Measurements from ENCODE around the gene FUCA1.

The FUCA1 gene

DNA sequence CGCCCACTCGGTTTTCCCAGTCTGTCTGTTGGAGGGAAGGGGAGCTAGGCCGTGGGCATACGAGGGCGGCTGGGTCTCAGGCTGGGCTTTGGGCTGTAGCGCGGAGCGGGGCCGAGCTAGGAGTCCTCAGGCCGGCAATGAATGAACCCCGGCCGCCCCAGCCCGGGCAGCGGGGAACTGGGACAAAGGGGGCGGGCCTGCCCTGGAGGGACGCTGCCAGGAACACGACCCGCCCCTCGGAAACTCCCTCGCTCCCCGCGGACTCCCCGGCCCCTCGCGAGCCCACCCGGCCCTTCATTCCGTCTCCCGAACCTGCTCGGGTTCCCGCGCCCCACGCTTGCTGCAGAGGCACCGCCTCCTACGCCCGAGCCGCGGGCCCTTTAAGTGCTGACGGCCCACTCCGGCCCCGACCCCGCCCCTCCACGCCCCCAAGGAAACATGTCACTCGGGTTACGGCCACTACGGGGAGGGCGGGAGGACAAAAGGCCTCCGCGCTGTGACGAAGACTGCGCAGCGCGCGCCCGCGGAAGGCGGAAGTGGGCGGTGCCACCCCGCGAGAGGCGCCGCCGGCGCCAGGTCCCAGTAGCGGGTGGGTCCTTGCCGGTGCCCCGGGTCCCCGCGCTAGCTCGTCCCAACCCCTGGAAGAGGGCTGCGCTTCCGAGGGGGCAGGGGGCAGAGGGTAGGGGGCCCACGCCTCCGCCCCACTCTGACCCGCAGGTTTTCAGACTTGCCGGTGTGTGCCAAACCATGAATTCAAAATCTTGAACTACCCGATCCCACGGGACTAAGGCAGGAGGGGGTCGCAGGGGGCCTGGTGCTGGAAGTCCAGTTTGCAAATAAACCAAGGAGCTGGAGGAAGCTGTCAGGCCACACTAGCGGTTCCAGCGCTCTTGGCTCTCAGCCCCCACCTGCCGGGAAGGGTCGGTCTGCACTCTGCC, 67.4 kb downstream of the FUCA1 start, which contains the start of gene GALE:
TSS of gene GALE (minus strand) at position 355 of the 938 bp plus-strand sequence. CDS start 1,747 bp downstream, outside the sequence.
- peak; percentile 94 for DNase-seq

DNA sequence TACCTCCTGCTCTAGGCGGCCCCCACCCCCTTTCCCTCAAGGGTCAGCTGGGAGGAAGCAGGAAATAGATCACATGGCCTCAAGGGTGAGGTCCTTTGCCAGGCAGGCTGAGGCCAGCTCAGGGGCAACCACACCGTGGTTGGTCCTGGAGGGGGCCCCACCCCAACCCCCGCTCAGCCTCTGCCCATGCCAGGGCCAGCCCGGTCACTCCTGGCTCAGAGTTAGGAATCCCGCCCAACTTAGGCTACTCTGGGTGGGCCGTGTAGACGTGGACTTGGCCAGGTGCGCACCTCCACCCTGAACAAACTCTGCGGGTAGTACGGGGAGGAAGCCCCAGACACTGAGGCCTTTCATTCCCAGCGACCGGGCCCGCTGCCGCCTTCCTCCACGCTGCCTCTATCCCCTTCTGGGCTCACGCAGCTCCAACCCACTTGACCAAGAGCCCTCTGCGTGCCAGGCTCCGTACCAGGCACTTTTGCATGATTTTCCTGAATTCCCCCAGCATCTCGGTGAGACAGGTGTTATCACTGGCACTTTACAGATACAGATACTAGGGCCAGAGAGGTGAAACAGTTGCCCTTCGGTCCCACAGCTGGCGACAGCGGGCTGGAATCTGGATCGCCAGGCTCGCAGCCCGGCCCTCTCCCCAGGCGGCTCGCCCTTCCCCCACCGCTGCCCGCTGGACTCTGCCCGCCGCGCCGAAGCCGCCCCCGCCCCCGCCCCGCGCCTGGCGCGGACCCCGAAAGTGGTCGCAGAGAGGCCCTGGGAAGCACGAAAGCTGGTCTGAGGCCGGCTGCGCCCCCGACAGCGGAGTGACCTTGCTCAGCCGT, 68.3 kb downstream of the FUCA1 start:
- DNase-seq = peak; percentile 25

DNA sequence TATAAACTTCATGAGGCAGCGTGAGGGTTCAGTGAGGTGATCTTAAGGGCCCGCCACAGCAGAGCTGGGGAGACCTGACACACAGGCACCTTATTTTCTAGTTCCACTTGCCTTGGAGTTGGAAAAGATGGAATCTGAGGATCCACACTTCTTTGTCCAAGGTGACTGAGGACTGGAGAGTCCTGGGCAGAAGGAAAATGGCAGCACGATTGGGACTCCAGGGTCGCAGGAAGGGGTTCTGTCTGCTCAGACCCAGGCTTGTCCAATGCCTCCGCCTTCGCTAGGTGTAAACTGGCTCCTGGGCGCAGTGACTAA, 68.9 kb downstream of the FUCA1 start:
- DNase-seq = no peak

DNA sequence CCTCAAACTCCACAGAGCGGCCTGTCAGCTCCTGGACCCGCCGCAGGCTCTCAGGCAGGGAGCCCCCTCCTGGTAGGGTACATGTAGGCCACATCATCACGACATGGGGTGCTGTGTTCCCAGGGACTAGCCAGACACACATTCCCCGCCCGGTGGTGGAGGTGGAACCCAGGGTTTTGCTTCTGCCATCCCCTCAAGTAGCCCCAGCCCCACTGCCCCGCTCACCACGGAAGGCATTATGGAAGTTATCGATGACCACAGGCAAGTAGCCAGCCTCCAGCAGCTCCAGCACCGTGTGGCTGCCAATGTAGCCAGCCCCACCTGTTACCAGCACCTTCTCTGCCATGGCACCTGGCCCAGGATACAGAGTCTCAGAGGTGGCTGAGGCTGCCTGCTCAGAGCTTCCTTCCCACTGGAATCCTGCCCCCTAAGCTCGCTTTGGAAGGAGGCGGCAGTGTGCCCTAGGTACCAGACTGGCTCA, 69.4 kb downstream of the FUCA1 start:
- no peak for DNase-seq

DNA sequence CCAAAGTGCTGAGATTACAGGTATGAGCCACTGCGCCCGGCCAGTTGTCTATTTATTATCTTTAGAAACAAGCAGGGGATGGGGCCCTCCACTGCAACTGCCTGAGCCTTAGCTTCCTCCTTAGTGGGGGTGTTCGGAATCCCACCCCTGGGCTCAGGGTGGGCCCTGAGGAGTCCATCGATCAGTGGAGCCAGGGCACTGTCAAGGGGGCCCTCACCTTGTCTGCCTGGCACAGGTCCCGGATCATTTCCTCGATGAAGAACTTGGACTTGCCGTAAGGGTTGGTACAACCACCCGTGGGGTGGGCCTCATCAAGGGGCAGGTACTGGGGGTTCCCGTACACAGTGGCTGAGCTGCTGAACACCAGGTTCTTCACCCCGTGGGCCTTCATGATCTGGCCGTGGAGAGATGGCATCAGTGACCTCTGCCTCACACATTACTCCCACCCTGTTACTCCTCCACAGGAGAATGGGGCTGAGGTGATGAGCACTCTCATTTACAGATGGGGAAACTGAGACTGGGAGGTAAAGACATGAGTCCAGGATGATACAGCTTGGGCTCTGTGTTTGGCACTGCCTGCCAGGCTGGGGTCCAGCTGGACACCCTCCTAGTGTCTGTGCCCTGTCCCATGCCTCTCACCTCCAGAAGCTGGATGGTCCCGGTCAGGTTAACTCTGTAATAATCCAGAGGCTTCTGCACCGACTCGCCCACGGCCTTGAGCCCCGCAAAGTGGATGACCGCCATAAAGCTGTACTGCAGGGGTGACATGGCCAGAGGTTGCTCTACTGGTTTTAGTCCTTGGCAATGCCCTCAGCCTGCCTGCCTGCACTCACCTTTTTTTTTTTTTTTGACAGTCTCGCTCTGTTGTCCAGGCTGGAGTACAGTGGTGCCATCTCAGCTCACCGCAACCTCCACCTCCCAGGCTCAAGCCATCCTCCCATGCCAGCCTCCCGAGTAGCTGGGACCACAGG, 70.3 kb downstream of the FUCA1 start:
- no peak for DNase-seq

DNA sequence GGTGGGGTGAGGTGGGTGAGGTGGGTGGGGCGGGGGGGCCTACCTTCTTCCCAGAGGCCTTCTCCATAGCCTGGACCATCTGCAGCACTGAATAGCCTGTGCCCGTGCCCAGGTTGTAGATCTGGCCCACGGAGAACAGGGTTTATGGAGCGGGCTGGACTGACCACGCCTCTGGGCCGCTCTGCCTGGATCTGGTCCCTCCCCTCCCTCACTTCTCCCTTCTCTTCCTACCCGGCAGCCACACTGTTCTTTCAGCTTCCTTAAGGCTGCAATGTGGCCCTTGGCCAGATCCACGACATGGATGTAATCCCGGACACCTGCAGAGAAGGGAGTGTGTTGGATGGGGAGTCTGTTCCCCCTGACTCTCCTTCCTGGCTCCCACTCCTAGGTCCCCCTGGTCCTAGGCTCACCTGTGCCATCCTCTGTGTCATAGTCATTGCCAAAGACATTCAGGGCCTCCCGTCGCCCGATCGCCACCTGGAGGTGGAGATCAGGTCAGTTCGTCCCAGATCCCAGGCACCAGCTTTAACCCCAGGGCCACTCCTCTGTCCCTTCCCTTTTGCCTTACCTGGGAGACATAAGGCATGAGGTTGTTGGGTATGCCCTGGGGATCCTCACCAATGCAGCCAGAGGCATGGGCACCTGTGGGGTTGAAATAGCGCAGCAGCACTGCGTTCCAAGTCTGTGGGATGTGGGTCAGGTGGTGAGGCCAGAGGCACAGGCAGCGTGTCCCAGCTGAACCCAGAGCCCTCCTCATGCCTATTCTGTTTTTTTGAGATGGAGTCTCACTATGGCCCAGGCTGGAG, 71.4 kb downstream of the FUCA1 start:
- DNase-seq = no peak

DNA sequence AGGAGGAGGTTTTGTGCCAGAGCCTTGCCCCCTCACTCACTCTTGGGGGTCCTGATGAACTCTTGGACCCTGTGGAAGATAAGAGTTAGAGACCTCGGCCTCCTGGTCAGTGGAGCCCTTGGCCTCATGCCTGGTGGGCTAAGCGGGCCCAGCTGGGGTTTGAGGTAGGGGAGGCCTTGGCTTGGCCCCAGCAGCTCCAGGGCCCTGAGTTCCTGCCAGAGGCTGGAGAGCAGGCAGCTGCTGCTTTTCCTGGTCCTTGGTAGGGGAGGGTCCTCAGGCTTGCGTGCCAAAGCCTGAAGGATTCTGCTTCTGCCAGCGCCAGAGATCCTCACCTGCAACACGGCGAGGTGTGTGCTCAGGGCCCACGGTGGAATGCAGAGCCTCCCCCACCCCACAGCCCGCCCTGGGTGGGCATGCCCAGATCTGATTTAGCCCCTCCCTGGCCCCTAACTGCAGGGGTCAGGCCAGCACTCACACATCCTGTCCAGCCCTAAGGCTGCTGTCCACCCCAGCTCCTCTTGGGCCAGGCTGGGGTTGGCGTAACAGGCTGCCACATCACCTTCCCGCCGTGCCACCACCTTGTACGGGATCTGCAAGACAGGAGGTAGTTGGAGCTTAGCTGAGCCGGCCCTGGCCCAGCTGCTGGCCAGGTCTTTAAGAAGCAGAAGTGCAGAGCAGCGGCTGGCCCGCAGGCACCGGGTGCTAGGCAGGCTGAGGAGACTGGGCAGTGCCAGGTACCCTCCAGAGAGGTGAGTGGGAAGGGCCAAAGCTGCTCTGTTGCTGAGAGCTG, 72.2 kb downstream of the FUCA1 start:
- DNase-seq = no peak
